ENCODE measurements around the gene CFAP99.

The CFAP99 gene

DNA sequence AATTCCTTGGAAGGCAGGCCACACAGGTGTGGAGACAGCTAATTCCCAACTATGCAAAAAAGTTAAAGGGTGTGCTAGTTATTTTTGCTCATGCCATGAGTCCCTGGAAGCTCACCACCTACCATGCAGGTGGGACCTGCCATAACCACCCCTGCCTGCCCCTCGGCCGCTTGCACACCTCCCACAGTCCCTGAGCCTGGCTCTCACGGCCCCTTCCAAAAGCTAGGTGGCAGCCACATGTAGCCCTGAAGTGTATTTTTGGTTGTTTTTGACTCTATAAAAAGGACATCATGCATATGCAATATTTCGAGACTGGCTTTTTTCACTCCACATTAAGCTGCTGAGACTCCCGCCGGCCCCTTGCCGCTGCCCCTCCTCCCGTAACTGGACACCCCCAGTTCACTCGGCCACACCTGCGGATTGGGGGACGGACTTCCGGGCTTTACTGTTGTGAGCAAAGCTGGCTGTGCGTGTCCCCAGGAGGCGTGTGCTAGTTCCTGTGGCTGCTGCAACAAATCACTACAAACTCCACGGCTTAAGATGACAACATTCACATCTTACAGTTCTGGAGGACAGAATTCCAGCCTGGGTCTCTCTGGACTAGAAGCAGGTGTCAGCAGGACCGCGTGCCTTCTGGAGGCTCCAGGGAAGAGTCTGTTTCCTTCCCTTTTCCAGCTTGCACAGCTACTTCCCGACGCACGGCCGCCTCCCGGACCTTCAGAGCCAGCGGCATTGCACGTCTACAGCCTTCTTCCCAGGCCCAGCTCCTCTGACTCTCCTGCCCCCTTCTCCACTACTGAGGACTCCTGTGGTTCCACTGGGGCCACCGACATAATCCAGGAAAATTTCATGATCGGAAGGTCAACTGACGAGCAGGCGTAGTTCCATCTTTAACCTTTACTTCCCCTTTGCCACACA is 25.1 kb upstream of the CFAP99 start:
- no peak for FAIRE-seq

- FAIRE-seq, result no peak
Observed at GRCh38 chr4:2394528-2394927, 24.2 kb upstream of the CFAP99 start.

DNA sequence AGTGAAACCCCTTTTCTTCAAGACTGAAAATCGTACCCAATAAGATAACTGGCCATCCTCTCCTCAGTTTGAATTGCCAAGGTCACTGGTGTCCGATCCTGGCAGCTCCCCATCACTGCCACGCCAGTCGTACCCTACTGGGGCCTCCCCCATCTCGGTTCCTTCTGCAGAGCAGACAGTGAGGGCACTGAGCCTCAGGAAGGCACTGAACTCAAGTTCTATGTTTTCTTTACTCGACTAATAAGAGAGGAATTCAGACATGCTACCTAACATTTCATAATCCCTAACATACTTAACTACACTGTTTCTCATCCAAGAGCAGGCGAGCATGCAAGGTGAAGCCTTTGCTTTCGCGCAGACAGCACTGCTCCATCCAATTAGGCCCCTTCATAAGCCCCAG is 23.7 kb upstream of the CFAP99 start:
- no peak for FAIRE-seq

GRCh38 chr4:2395584-2395983 is 23.2 kb upstream of the CFAP99 start:
- FAIRE-seq, result no peak

DNA sequence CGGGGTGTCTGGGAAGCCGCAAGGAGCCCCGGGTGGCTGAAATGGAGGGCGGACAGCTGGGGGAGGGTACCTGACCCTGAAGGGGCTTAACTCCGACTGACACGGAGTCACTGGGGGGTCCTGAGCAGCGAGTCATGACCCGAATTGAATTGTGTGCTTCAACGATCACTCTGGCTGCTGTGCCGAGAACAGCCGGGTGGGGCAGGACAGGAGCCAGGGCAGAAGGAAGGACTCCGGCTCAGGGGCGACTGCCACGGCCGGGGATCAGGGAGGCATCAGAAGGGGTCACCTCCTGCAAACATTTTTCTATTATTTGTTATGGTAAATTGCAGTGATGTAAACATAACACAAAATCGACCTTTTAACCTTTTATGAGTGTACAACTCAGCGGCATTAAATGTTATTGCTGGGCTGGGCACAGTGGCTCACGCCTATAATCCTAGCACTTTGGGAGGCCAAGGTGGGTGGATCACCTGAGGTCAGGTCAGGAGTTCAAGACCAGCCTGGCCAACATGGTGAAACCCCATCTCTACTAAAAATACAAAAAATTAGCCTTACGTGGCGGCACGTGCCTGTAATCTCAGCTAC is 21.9 kb upstream of the CFAP99 start:
- FAIRE-seq, result no peak

- no peak for FAIRE-seq
Observed at GRCh38 chr4:2397596-2398379, 21.0 kb upstream of the CFAP99 start.

GRCh38 chr4:2399216-2399615 is 19.5 kb upstream of the CFAP99 start:
- no peak for FAIRE-seq

DNA sequence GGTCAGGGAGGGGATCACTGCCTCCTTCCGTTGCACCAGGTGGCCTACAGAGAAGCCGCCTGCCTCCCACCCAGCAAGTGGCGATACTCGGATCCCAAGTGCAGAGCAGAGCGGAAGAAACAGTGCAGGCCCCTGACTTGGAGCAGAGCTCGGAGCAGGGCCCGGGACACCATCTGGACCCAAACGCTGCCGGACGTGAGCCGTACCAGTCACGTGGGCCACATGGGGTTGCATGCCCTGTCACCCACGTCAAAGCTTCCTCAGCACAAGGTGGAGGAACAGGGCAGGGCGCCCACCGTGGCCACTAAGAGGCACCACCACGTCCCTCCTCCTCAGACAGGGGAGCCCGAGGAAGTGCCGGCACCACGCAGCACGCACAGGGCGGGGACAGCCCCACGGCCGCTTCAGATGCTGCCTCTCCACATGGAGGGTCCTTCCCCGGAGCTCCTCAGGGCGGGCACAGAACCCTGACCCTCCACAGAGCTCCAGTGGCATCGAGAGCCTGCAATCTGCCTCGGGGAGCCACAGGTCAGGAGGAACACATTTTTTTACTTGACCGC is 19.0 kb upstream of the CFAP99 start:
- FAIRE-seq, result no peak

GRCh38 chr4:2400841-2401609 is 17.7 kb upstream of the CFAP99 start:
- no peak for FAIRE-seq

DNA sequence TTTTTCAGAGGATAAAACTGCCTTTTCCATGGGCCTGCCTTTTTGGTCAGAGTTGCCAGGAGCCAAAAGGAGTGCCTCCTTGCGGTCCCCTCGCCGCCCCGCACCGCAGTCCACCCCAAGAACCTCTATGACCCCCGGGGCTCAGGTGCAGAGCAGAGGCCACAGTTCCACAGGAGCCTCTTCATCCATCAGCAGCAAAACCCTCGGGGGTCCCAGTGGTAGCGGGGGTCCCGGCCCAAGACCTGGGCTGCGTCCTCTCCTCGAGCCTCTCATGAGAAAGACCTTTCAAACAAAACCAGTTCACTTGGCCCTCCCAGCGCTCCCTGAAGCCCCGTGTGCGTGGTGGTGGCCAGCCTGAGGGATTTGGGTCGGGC is 17.2 kb upstream of the CFAP99 start:
- no peak for FAIRE-seq

- no peak for FAIRE-seq
Observed at GRCh38 chr4:2402048-2402842, 16.5 kb upstream of the CFAP99 start.

GRCh38 chr4:2402941-2403340 is 15.8 kb upstream of the CFAP99 start:
- FAIRE-seq, result no peak

GRCh38 chr4:2406406-2406805 is 12.3 kb upstream of the CFAP99 start:
- no peak for FAIRE-seq

DNA sequence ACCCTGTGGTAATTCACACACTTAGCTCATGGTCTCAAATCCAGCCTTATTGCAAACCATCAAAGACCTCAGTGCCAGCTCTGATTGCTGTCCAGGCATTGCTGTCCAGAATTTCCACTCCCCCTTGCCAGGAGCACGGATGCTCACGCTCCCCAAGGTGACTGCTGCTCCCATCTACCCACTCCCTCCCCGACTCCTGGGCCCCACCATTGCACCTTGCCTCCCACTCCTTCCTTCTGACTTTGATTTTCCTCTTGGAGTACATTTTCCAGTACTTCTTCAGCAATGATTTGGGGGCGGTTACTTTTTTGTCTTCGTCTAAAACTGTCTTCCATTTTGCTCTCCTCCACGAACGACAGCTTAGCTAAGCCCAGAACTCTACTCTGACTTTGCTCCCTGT is 11.8 kb upstream of the CFAP99 start:
- no peak for FAIRE-seq

- no peak for FAIRE-seq
Observed at GRCh38 chr4:2407991-2408342, 10.8 kb upstream of the CFAP99 start.

- no peak for FAIRE-seq
Observed at GRCh38 chr4:2408401-2408958, 10.3 kb upstream of the CFAP99 start.

DNA sequence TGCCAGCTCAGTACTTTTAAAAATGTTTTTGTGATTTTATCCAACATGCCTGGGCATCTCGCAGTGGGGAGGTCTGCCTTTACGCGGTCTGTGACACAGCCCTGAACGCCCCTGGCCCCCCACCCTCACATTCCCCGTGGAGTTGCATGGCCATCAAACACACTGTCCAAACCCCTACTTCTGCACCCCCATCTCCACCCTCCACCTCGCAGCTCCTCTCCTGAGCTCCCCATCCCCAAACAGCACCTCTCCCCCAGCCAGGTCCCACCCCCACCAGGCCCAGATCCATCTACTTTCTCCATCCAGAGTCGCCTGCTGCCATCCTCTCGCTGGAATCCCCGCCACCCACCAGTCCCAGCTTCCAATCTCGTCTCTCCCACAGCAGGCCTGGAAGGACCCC is 9.8 kb upstream of the CFAP99 start:
- FAIRE-seq, result no peak

GRCh38 chr4:2409381-2409783 is 9.4 kb upstream of the CFAP99 start:
- no peak for FAIRE-seq

DNA sequence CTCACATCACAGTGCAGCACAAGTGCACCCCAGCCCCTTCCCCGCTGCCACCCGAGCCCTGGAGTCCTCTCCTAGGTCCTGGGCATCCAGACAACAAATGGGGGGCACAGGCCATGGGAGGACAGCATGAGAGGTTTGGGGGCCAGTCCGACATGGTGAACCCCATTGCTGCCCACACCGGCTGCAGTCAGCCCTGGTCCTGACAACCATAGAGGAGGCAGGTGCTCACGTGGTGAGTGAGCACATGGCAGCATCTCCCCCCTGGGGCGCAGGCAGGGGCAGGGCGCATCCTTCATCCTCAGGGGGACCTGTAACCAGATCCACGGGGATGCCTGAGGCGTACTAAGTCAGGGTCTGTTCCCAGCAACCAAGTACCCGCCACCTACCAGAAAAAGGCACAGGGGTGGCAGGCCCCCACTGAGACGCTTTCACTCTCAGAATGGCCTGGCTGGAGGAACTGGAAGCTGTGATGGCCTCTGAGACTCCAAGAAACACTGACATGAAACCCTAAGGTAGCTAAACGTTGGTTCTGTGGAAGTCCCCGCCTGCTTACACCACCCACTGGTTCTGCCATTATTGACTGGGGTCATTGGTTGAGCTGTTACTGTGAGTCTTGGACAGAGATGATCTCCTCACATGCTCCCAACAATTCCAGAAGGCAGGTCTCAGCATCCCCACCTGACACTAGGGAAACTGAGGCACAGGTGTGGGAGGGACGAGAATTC is 6.8 kb upstream of the CFAP99 start:
- FAIRE-seq, result no peak

- FAIRE-seq, result no peak
Observed at GRCh38 chr4:2412534-2412884, 6.2 kb upstream of the CFAP99 start.
